DOHH2 (cell line): ENCODE data around the gene FBLN7.

Source experiments
- H3F3A ChIP-seq: fragments of 200-600 bp; sonication (generic), shearing (Covaris generic); 2 replicates; pipeline ENCODE4 v1.6.0; 2016; ENCODE audit warnings: antibody characterized with exemption, mild to moderate bottlenecking; ENCODE audit not compliant: control insufficient read depth, insufficient read depth
- H3K27ac ChIP-seq: fragments of 200-600 bp; sonication (generic); 2 replicates; pipeline ENCODE4 v1.5.1; 2014; ENCODE audit warnings: low read depth, mild to moderate bottlenecking, low read length, moderate library complexity
- H3K27me3 ChIP-seq: fragments of 200-600 bp; sonication (generic); 2 replicates; pipeline ENCODE4 v1.6.1; 2014; ENCODE audit warnings: mild to moderate bottlenecking, low read length, mixed read lengths; ENCODE audit not compliant: control insufficient read depth
- H3K36me3 ChIP-seq: fragments of 200-600 bp; sonication (generic); 2 replicates; pipeline ENCODE4 v1.6.1; 2014; ENCODE audit warnings: mild to moderate bottlenecking, low read length, moderate library complexity, mixed read lengths; ENCODE audit not compliant: control insufficient read depth
- H3K4me1 ChIP-seq: fragments of 200-600 bp; sonication (generic); 2 replicates; pipeline ENCODE4 v1.6.1; 2014; ENCODE audit warnings: mild to moderate bottlenecking, low read length, mixed read lengths; ENCODE audit not compliant: control insufficient read depth
- H3K4me2 ChIP-seq: fragments of 200-600 bp; sonication (generic); 2 replicates; pipeline ENCODE4 v1.6.0; 2014; ENCODE audit warnings: mild to moderate bottlenecking, low read length, moderate library complexity
- H3K4me3 ChIP-seq: fragments of 200-600 bp; sonication (generic); 2 replicates; pipeline ENCODE4 v1.5.1; 2014; ENCODE audit warnings: mild to moderate bottlenecking, low read length, mixed read lengths
- H3K79me2 ChIP-seq: fragments of 200-600 bp; sonication (generic); 2 replicates; pipeline ENCODE4 v1.6.1; 2014; ENCODE audit warnings: mild to moderate bottlenecking, low read length, mixed read lengths; ENCODE audit not compliant: control insufficient read depth
- H3K9me2 ChIP-seq: fragments of 200-600 bp; sonication (generic); replicated peaks from 2 replicates; pipeline ENCODE4 v1.6.1; 2014; ENCODE audit warnings: mild to moderate bottlenecking, low read length, mixed read lengths; ENCODE audit not compliant: control insufficient read depth
- H3K9me3 ChIP-seq: fragments of 200-600 bp; sonication (generic); 2 replicates; pipeline ENCODE4 v1.6.1; 2014; ENCODE audit warnings: antibody characterized with exemption, low read length, mixed read lengths; ENCODE audit not compliant: control insufficient read depth, insufficient read depth
- H4K20me1 ChIP-seq: fragments of 200-600 bp; sonication (generic); 2 replicates; pipeline ENCODE4 v1.6.0; 2014; ENCODE audit warnings: low read depth, mild to moderate bottlenecking, antibody characterized with exemption, low read length, moderate library complexity; ENCODE audit not compliant: control insufficient read depth, insufficient read depth
- CTCF ChIP-seq: fragments of 200-600 bp; sonication (generic); IDR thresholded peaks from one replicate; pipeline ENCODE4 v1.5.1; 2014; ENCODE audit warnings: antibody characterized with exemption, mild to moderate bottlenecking, low read depth, low read length; ENCODE audit not compliant: poor library complexity, severe bottlenecking
- EZH2phosphoT487 ChIP-seq: fragments of 200-600 bp; sonication (generic); IDR thresholded peaks from 2 replicates; pipeline ENCODE4 v1.6.1; 2017; ENCODE audit warnings: borderline replicate concordance, mild to moderate bottlenecking, antibody characterized with exemption, low read length, moderate library complexity, mixed read lengths

The FBLN7 gene

GRCh38 chr2:112140899-112141625 lies 2.9 kb downstream of the FBLN7 start:
- Histone ChIP-seq H3K4me1 (no peaks in the 10 kb centered on the region), H3K36me3 (no peaks in the 10 kb centered on the region), H3K4me3 (no peak overlapping the region), H3K27ac (no peak overlapping the region), H3K9me2 (no peaks in the 10 kb centered on the region), H3K9me3 (no peaks in the 10 kb centered on the region), H3K27me3 (no peaks in the 10 kb centered on the region), H4K20me1 (no peaks in the 10 kb centered on the region), H3K79me2 (no peaks in the 10 kb centered on the region), H3K4me2 (no peak overlapping the region), H3F3A (no peaks in the 10 kb centered on the region)
- TF ChIP-seq CTCF, result no peak
- TF ChIP-seq EZH2phosphoT487, result no peak

- H3K4me1 ChIP-seq, result no peaks in the 10 kb centered on the region
Observed at GRCh38 chr2:112141626-112142007, 3.4 kb downstream of the FBLN7 start.

DNA sequence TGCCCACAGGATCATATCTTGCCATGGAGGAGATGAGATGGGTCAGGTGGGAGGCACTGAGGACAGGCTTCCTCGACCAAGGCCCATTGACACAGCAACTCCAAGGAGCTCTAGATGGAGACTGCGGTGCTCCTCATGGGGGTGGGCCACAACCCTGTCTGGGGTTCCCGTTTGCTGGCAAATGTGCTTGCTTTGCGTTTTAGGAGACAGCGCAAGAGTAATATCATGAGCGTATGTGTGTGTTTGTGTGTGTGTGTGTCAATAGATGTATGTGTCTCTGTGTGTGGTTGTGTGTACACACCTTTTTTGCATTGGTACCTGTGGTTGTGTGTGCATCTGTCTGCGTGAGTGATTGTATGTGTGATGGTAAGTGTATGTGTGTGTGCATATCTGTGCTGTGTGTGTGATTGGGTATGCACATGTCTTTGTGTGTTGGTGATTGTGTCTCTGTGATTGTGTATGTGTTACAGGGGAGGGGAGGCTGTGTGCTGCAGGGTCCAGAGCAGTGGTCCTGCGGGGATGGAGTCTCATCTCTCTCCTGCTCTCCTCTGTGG lies 4.4 kb downstream of the FBLN7 start:
- no peaks in the 10 kb centered on the region for H3K79me2 ChIP-seq
- no peaks in the 10 kb centered on the region for H3K9me3 ChIP-seq
- no peaks in the 10 kb centered on the region for H3K27me3 ChIP-seq
- H3F3A ChIP-seq, result no peaks in the 10 kb centered on the region
- no peaks in the 10 kb centered on the region for H3K4me1 ChIP-seq
- no peaks in the 10 kb centered on the region for H4K20me1 ChIP-seq
- TF ChIP-seq CTCF (no peak), EZH2phosphoT487 (no peak)
- H3K36me3 ChIP-seq, result no peaks in the 10 kb centered on the region
- H3K27ac ChIP-seq, result no peak overlapping the region
- no peak overlapping the region for H3K4me3 ChIP-seq
- H3K4me2 ChIP-seq, result no peak overlapping the region
- no peaks in the 10 kb centered on the region for H3K9me2 ChIP-seq

More at GRCh38 chr2:112141626-112142007, 3.4 kb downstream of the FBLN7 start:
- H3K27ac ChIP-seq, result no peak overlapping the region
- H3K9me3 ChIP-seq, result no peaks in the 10 kb centered on the region
- H3K79me2 ChIP-seq, result no peaks in the 10 kb centered on the region
- TF ChIP-seq CTCF (no peak), EZH2phosphoT487 (no peak)
- no peaks in the 10 kb centered on the region for H3K9me2 ChIP-seq
- H3K4me2 ChIP-seq, result no peak overlapping the region
- no peak overlapping the region for H3K4me3 ChIP-seq
- H3K27me3 ChIP-seq, result no peaks in the 10 kb centered on the region
- no peaks in the 10 kb centered on the region for H4K20me1 ChIP-seq
- no peaks in the 10 kb centered on the region for H3K36me3 ChIP-seq
- H3F3A ChIP-seq, result no peaks in the 10 kb centered on the region
